Measurements from ENCODE around the gene EIF3C. TPM values are rescaled to one million over a fixed set of nuclear protein-coding genes. Genes with fewer than 3 reads are reported as not detected.
"Not testable (repeated sequence)": the region's sequence is repeated elsewhere in the genome, so short reads cannot be mapped to it uniquely, and the experiment has no call there.

The EIF3C gene
- total and polyA plus RNA-seq, 2 donors = 331 to 453 TPM

GRCh38 chr16:28693257-28693950 lies 17.9 kb upstream of the EIF3C start:
- H3K36me3 ChIP-seq (ENCODE audit: control insufficient read depth in 2 of 2, insufficient read depth in 2 of 2, low read length in 1 of 2); H3K9me3 ChIP-seq (ENCODE audit: control insufficient read depth in 2 of 2, insufficient read depth in 1 of 2, low read length in 1 of 2); H3K27ac ChIP-seq (ENCODE audit: low read depth in 1 of 2, low read length in 1 of 2); H3K4me1 ChIP-seq (ENCODE audit: control insufficient read depth in 2 of 2, insufficient read depth in 2 of 2, low read length in 2 of 2); DNase-seq (ENCODE audit: low read depth in 6 of 9, low spot score in 9 of 9); H3K4me3 ChIP-seq (ENCODE audit: low read length in 2 of 2); H3K27me3 ChIP-seq (ENCODE audit: control insufficient read depth in 2 of 2, insufficient read depth in 1 of 2, low read length in 1 of 2): not testable (repeated sequence)
- WGBS = 100% methylated on average over 1 of the region's 11 CpGs

DNA sequence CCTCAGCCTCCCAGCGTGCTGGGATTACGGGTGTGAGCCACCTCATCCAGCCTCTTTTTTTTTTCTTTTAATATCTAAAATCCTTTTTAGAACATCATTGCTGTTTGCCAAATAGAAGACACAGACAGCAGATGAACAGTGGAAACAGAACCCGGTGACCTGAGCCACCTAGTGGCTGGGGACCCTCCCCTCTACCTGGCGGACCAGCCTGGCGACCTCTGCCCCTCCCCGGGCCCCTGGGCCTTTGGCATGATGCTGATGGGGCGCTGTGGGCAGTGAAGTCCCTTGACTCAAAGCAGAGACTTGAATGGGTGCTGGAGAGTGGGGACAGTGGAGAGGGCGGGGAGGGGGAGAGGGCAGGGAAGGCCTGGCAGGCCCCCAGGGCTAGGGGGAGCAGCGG lies 11.5 kb upstream of the EIF3C start:
- not testable (repeated sequence) for H3K9me3 ChIP-seq (ENCODE audit: control insufficient read depth in 2 of 2, insufficient read depth in 1 of 2, low read length in 1 of 2); H3K4me1 ChIP-seq (ENCODE audit: control insufficient read depth in 2 of 2, insufficient read depth in 2 of 2, low read length in 2 of 2); H3K27me3 ChIP-seq (ENCODE audit: control insufficient read depth in 2 of 2, insufficient read depth in 1 of 2, low read length in 1 of 2); DNase-seq (ENCODE audit: low read depth in 6 of 9, low spot score in 9 of 9); H3K4me3 ChIP-seq (ENCODE audit: low read length in 2 of 2); H3K27ac ChIP-seq (ENCODE audit: low read depth in 1 of 2, low read length in 1 of 2); H3K36me3 ChIP-seq (ENCODE audit: control insufficient read depth in 2 of 2, insufficient read depth in 2 of 2, low read length in 1 of 2)
- WGBS = 100% methylated on average over 2 of the region's 9 CpGs

GRCh38 chr16:28700349-28700748 lies 10.9 kb upstream of the EIF3C start:
- H3K36me3 ChIP-seq (ENCODE audit: control insufficient read depth in 2 of 2, insufficient read depth in 2 of 2, low read length in 1 of 2); H3K27ac ChIP-seq (ENCODE audit: low read depth in 1 of 2, low read length in 1 of 2); H3K9me3 ChIP-seq (ENCODE audit: control insufficient read depth in 2 of 2, insufficient read depth in 1 of 2, low read length in 1 of 2); DNase-seq (ENCODE audit: low read depth in 6 of 9, low spot score in 9 of 9); H3K4me1 ChIP-seq (ENCODE audit: control insufficient read depth in 2 of 2, insufficient read depth in 2 of 2, low read length in 2 of 2); H3K27me3 ChIP-seq (ENCODE audit: control insufficient read depth in 2 of 2, insufficient read depth in 1 of 2, low read length in 1 of 2); H3K4me3 ChIP-seq (ENCODE audit: low read length in 2 of 2): not testable (repeated sequence)
- WGBS = 96% methylated on average over 16 of the region's 19 CpGs

DNA sequence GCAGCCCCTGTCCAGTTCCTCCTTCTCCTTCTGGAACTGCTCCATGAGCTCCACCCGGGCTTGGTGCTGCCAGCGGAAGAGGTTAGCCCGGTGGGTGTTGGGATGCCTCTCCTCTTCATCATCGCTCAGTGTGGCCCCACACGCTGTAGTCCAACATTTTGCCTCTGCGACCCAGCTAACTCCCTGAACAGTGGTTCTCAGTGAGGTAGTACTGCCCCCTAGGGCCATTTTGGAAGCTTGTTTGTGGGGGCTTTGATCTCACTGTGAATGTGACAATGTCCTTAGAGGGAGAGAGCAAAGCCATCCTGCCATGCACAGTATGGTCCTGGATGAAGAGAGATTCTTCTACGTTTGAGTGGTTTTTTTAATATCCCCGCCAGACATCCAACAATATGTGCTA lies 9.9 kb upstream of the EIF3C start:
- not testable (repeated sequence) for H3K27ac ChIP-seq (ENCODE audit: low read depth in 1 of 2, low read length in 1 of 2); H3K27me3 ChIP-seq (ENCODE audit: control insufficient read depth in 2 of 2, insufficient read depth in 1 of 2, low read length in 1 of 2); H3K36me3 ChIP-seq (ENCODE audit: control insufficient read depth in 2 of 2, insufficient read depth in 2 of 2, low read length in 1 of 2); H3K4me1 ChIP-seq (ENCODE audit: control insufficient read depth in 2 of 2, insufficient read depth in 2 of 2, low read length in 2 of 2); H3K4me3 ChIP-seq (ENCODE audit: low read length in 2 of 2); DNase-seq (ENCODE audit: low read depth in 6 of 9, low spot score in 9 of 9); H3K9me3 ChIP-seq (ENCODE audit: control insufficient read depth in 2 of 2, insufficient read depth in 1 of 2, low read length in 1 of 2)
- WGBS = no CpG with 5 or more reads among the region's 8 CpGs

- H3K27ac ChIP-seq (ENCODE audit: low read depth in 1 of 2, low read length in 1 of 2); H3K27me3 ChIP-seq (ENCODE audit: control insufficient read depth in 2 of 2, insufficient read depth in 1 of 2, low read length in 1 of 2); H3K9me3 ChIP-seq (ENCODE audit: control insufficient read depth in 2 of 2, insufficient read depth in 1 of 2, low read length in 1 of 2); H3K4me3 ChIP-seq (ENCODE audit: low read length in 2 of 2); DNase-seq (ENCODE audit: low read depth in 6 of 9, low spot score in 9 of 9); H3K4me1 ChIP-seq (ENCODE audit: control insufficient read depth in 2 of 2, insufficient read depth in 2 of 2, low read length in 2 of 2); H3K36me3 ChIP-seq (ENCODE audit: control insufficient read depth in 2 of 2, insufficient read depth in 2 of 2, low read length in 1 of 2): not testable (repeated sequence)
- 91% methylated on average over 3 of the region's 7 CpGs for WGBS
These were observed 7.0 kb upstream of the EIF3C start for GRCh38 chr16:28704246-28704645.

- H3K9me3 ChIP-seq (ENCODE audit: control insufficient read depth in 2 of 2, insufficient read depth in 1 of 2, low read length in 1 of 2); H3K27me3 ChIP-seq (ENCODE audit: control insufficient read depth in 2 of 2, insufficient read depth in 1 of 2, low read length in 1 of 2); H3K4me1 ChIP-seq (ENCODE audit: control insufficient read depth in 2 of 2, insufficient read depth in 2 of 2, low read length in 2 of 2); DNase-seq (ENCODE audit: low read depth in 6 of 9, low spot score in 9 of 9); H3K36me3 ChIP-seq (ENCODE audit: control insufficient read depth in 2 of 2, insufficient read depth in 2 of 2, low read length in 1 of 2); H3K27ac ChIP-seq (ENCODE audit: low read depth in 1 of 2, low read length in 1 of 2); H3K4me3 ChIP-seq (ENCODE audit: low read length in 2 of 2): not testable (repeated sequence)
- WGBS = 94% methylated on average over 11 of the region's 15 CpGs
These were observed 11.8 kb downstream of the EIF3C start for GRCh38 chr16:28722852-28723650.

DNA sequence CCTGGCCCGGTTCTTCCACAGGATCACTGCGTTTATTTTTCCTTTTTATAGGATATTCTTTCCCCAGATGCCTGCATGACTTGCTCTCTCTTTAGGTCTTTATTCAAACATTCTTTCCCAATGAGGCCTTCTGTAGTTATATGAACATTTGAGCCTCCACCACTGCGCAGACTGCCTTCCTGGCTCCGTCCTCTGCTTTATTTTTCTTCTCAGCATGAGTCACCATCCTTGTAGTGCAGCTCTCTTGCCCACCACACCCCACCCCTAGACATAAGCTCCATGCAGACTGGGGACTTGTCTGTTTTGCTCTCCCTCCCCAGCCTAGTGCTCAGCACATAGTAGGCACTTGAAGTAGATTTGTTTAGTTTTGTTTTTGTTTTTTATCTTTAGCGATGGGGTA lies 20.0 kb downstream of the EIF3C start:
- H3K27me3 ChIP-seq (ENCODE audit: control insufficient read depth in 2 of 2, insufficient read depth in 1 of 2, low read length in 1 of 2); H3K9me3 ChIP-seq (ENCODE audit: control insufficient read depth in 2 of 2, insufficient read depth in 1 of 2, low read length in 1 of 2); H3K4me1 ChIP-seq (ENCODE audit: control insufficient read depth in 2 of 2, insufficient read depth in 2 of 2, low read length in 2 of 2); H3K4me3 ChIP-seq (ENCODE audit: low read length in 2 of 2); H3K36me3 ChIP-seq (ENCODE audit: control insufficient read depth in 2 of 2, insufficient read depth in 2 of 2, low read length in 1 of 2); DNase-seq (ENCODE audit: low read depth in 6 of 9, low spot score in 9 of 9); H3K27ac ChIP-seq (ENCODE audit: low read depth in 1 of 2, low read length in 1 of 2): not testable (repeated sequence)
- WGBS = no CpG with 5 or more reads among the region's 5 CpGs

DNA sequence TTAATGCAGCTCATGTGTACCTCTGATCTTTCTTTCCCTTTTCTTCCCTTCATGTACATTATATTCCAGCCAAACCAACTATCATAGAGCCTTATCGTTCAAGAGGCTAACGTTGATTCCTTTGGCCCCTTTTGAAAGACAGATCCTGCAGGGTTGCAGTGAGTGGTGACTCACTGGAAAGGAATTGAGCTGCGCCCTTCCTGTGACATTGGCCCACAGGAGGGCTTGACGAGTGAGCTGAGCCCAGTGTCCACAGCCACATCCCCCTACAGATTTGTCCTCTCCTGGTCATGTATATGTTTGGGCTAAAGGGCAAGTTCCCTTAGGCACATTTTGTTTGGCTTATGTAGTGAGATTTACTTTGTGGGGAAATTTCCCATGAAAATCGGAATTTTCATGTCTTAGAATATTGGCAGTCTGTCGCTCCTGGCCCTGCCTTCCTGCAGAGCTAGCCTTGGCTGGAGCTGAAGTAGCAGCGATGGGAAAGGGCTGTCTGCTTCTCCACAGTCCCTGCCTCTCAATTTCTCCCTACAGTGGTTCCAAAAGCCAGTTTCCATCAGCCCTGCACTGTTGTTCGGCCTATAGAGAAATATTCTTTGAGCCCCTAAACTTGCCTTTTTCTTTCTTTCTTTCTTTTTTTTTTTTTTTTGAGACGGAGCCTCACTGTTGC lies 21.3 kb downstream of the EIF3C start:
- not testable (repeated sequence) for H3K36me3 ChIP-seq (ENCODE audit: control insufficient read depth in 2 of 2, insufficient read depth in 2 of 2, low read length in 1 of 2); H3K27me3 ChIP-seq (ENCODE audit: control insufficient read depth in 2 of 2, insufficient read depth in 1 of 2, low read length in 1 of 2); H3K4me1 ChIP-seq (ENCODE audit: control insufficient read depth in 2 of 2, insufficient read depth in 2 of 2, low read length in 2 of 2); H3K27ac ChIP-seq (ENCODE audit: low read depth in 1 of 2, low read length in 1 of 2); H3K4me3 ChIP-seq (ENCODE audit: low read length in 2 of 2); DNase-seq (ENCODE audit: low read depth in 6 of 9, low spot score in 9 of 9); H3K9me3 ChIP-seq (ENCODE audit: control insufficient read depth in 2 of 2, insufficient read depth in 1 of 2, low read length in 1 of 2)
- WGBS = 87% methylated on average over 2 of the region's 9 CpGs

- H3K9me3 ChIP-seq (ENCODE audit: control insufficient read depth in 2 of 2, insufficient read depth in 1 of 2, low read length in 1 of 2); H3K27me3 ChIP-seq (ENCODE audit: control insufficient read depth in 2 of 2, insufficient read depth in 1 of 2, low read length in 1 of 2); H3K4me1 ChIP-seq (ENCODE audit: control insufficient read depth in 2 of 2, insufficient read depth in 2 of 2, low read length in 2 of 2); H3K36me3 ChIP-seq (ENCODE audit: control insufficient read depth in 2 of 2, insufficient read depth in 2 of 2, low read length in 1 of 2); DNase-seq (ENCODE audit: low read depth in 6 of 9, low spot score in 9 of 9); H3K27ac ChIP-seq (ENCODE audit: low read depth in 1 of 2, low read length in 1 of 2); H3K4me3 ChIP-seq (ENCODE audit: low read length in 2 of 2): not testable (repeated sequence)
- 28% methylated on average over 6 of the region's 9 CpGs for WGBS
These were observed 28.5 kb downstream of the EIF3C start for GRCh38 chr16:28739787-28740186.
